ENCODE measurements around the gene OR6C75.
"Not testable (repeated sequence)": the region's sequence is repeated elsewhere in the genome, so short reads cannot be mapped to it uniquely, and the experiment has no call there.

- not testable (repeated sequence) for TF ChIP-seq TOX (CRISPR knock-in tag; IDR thresholded peaks at IDR 0.05; ENCODE audit: borderline replicate concordance); PATZ1 (CRISPR knock-in tag; IDR thresholded peaks at IDR 0.05; ENCODE audit: borderline replicate concordance); ZC3H10 (CRISPR knock-in tag; IDR thresholded peaks at IDR 0.05); SNAI2 (CRISPR knock-in tag; IDR thresholded peaks at IDR 0.05); ZFP3 (CRISPR knock-in tag; IDR thresholded peaks at IDR 0.05)
These were observed 51.6 kb downstream of the OR6C75 start for GRCh38 chr12:55414396-55414823.

All from SK-N-SH treated with all-trans-retinoic acid at 6 μM for 48 hours (cell line).